Stimulated activated CD8-positive, alpha-beta memory T cell treated with anti-CD3 and anti-CD28 coated beads, Interleukin-15, amount 100 ng/mL, for 1 hour (primary cell): ENCODE results near the gene CACHD1.

ENCODE experiments used
- DNase-seq: peaks from one replicate; pipeline ENCODE4 v3.0.0-alpha.2; 2020; ENCODE audit warnings: low read depth

Gene CACHD1

DNA sequence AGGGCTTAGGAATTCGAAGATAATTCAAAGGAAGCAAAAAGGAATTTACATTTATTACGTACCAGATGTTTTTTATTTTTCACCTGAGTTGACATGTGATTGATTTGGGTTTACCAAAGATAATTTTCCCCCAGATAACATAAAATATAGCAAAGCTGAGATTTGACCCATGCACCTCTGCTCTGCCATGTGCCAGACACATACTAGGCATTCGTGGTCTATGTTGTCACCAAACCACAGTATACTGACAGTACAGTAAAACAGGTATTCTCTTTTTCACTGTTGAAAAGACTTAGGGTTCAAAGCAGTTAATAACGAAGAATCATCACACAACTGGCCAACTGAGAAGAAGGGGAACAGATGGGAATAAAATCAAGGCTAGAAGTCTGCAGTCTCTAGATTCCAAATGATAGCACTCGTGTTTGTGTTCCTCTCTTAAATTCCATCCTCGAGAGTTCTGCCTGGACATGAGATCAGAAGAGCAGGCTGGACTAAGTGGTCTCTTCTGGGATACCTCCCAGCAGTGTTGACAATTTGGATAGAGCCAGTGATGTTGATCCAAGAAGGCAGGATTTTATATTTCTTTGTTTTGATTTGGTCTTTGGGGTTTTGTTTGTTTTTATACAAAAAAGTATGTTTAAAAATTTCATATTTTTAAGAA lies 189.7 kb downstream of the CACHD1 start:
- DNase-seq: no peak

DNA sequence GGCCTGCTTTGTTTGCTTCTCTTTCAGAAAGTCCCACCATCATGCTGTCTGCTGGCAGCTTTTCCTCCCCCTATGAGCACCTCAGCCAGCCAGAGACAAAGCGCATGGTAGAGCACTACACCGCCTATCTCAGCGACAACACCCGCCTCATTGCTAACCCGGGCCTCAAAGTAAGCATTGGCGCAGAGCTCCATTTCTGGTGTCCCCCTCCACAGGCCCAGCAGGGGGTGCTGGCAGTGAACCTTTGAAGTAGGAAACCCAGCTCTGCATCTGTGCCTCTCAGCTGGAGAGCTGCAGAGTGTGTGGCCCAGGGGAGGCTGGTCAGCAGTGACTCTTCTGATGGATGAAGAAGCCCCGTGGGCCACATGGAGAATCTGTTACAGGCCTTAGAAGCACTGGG lies 193.7 kb downstream of the CACHD1 start:
- DNase-seq: no peak

DNA sequence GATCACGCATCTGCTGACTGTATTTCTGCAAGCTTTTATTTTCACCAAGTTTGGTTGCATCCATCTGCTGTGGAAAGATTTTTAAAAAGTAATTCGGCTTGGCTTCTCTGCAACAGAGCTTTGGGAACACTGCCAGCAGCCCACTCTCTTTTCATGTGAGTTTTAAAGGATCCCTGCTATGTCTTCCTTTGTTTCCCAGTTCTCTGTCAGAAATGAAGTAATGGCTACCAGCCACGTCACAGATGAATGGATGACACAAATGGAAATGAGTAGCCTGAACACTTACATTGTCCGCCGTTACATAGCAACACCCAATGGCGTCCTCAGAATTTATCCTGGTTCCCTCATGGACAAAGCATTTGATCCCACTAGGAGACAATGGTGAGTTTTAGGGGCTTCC lies 194.4 kb downstream of the CACHD1 start:
- DNase-seq: no peak

DNA sequence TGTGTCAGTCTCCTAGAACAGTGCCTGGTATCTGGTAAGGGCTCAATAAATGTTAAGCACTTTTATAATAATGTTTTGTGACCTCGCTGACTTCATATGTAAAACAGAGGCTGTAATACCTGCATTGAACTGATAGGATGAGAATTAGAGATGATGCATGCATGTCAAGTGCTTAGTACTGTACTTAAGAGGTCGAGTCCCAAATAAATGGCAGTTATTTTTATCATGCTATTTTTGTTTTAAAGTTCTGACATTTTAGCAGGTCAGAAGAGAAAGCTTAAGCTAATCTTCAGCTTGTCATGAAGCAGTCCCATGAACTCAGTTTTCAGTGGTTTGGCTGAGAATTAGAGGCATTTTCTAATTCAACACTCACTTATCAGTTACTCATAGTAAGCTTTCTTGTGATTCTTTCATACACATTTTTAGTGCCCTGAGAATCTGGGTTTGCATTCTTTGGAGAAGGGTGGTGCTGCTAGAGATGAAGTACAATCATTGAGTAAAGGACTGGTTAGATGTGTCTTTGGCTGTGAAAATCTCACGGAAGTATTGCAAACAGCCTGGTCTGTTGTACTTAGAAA lies 199.3 kb downstream of the CACHD1 start:
- DNase-seq: no peak

DNA sequence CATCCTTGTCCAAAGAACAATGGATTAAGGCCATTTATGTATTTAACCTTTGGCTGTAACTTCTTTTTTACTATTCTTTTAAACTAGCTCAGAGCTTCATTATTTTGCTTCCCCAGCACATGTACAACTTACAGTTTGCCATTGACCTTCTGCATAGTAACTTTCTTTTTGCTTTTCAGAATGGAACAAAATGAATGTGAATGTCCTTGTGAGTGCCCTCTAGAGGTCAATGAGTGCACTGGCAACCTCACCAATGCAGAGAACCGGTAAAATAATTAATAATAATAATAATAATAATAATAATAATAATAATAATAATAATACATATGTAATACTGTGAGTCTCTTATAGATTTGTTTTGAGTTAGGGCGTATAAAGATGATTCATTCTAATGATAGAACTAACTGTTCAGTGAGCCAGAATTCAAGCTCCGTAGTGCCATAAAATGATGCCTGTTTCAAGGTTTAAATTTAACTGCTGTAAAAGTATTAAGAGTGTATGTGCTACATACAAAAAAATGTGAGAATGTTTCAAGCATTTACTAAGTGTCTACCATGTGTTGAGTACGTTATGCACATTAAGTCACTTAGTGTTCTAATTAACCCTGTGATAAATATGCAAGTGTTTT lies 205.9 kb downstream of the CACHD1 start:
- no peak for DNase-seq

DNA sequence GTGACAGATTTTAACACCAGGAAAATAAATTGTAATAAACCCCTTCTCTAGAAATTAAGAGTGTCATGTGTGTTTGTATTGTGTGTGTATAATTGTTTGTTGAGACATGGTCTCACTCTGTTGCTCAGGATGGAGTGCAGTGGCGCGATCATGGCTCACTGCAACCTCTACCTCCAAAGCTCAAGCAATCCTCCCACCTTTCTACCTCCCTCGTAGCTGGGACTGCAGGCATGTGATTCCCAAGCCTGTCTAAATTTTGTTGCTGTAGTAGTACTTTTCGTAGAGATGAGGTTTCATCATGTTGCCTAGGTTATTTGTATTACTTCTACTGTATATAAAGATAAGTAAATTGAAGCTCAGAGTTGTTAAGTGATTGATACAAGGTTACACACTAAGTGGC lies 206.5 kb downstream of the CACHD1 start:
- no peak for DNase-seq

DNA sequence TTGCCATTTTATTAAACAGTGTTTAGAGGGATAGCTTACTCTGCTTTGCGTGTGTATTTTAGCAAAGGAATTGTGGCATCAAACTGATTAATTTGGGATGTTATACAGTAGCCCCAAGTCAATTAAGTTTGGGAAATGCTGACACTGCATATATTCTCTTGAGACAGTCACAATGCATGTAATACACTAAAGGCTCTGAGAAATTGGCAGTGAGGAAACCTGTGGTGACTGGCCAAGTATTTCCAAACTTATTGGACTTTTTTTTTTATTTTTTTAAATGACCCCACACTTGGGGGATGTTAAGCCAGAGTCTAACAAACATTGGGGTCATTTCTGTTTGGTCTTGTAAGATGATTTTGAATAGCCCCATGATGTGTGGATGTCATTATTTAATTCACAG lies 207.6 kb downstream of the CACHD1 start:
- no peak for DNase-seq

DNA sequence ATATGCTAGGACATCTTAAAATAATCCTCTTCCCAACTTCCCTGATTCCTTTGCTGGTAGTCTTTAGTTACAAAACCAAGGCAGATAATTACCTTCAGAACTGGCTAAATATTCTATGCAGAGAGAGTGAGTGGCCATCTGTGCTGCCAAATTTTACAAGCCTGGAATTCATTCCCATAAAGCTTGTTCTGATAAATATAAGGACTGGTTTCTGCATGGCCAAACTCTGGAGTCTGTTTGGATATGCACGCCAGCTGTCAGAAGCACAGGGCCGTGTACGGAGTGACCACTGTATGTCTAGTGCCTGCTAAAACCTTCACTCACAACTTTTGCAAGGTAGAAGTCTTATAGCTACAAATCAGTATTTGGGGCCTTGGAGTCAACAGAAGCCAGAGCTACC lies 208.4 kb downstream of the CACHD1 start:
- DNase-seq: no peak

DNA sequence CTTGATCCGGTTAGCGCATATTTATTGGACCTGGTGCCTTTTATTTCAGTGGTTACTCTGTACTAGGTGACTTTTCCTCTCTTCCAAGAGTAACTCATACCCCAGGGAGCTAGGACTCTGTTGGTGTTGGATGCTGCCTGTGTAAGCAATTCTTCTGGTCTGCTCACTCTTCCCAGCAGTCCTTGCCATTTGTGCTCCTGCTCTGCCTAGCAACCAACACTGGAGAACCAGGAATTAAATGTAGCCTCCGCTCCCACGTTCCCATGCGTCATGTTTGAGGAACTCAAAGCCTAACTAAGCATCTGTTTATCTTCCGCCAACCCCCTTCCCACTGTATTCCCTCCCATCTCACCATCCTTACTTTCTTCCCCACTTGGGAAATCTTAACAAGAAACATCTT lies 209.2 kb downstream of the CACHD1 start:
- no peak for DNase-seq

DNA sequence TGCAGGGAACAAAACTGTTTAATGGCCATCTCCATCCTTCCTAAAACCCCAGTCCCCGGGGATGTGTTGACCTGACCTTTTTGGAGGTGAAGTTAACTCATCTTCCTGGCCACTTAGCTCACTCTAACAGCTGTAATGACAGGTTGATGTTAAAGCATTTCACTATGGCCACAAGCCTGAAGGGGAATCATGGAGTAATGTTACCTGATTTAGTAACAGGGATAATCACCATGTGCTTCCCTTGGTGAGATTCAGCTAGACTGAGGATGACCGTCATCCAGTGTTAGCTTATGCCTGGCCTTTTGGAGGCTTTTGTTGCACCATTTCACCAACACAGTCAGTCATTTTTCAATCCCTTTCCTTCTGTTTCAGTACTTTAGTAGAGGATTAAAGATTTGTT lies 210.7 kb downstream of the CACHD1 start:
- DNase-seq: no peak

DNA sequence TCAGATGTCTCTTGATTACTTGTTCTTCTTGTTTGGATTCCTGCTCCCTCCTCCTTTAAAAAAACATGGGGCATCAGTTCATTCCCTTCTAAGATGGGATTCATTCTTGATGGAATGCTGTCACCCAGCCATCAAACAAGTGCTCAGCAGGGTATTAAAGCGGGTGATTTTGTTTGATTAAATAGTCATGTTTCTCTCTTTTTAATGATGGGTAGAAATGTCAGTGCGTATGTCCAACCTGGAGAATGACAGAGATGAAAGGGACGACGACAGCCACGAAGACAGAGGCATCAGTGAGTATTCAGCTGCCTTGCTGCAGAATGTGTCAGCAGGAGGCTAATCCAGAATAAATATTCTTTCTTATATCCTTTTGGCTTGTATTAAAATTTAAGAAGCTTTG lies 211.1 kb downstream of the CACHD1 start:
- DNase-seq: no peak

DNA sequence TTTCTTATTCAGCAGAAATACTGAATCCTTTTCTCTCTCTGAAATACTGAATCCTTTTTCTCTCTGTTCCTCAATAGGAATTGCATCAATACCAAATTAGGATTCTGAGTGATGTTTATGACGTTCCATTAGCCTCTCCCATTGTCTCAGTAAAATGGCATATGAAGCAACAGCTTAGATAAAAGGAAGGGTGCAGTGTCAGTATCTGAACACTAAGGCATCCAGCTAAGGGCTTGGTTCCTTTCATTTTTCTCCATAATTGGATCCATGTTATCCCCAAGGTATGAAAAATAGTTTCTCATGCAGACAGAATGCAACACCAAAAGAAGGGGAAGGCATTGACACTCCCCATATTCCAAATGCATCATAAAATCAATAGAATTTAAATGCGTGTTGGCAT lies 213.5 kb downstream of the CACHD1 start:
- no peak for DNase-seq

DNA sequence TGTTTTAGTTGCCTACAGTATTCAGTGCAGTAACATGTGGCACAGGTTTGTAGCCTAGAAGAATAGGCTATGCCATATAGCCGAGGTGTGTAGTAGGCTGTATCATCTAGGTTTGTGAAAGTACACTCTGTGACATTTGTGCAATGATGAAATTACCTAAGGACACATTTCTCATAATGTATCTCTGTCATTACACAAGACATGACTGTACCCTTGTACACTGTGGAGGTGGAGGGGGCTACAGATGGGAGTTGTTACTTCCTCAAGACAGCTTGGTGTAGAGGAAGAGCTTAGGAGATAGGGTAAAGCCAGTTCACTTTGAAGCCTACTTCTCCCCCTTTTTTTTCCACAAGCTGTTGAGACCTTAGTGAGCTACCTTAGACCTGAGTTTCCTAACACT lies 215.3 kb downstream of the CACHD1 start:
- no peak for DNase-seq

DNA sequence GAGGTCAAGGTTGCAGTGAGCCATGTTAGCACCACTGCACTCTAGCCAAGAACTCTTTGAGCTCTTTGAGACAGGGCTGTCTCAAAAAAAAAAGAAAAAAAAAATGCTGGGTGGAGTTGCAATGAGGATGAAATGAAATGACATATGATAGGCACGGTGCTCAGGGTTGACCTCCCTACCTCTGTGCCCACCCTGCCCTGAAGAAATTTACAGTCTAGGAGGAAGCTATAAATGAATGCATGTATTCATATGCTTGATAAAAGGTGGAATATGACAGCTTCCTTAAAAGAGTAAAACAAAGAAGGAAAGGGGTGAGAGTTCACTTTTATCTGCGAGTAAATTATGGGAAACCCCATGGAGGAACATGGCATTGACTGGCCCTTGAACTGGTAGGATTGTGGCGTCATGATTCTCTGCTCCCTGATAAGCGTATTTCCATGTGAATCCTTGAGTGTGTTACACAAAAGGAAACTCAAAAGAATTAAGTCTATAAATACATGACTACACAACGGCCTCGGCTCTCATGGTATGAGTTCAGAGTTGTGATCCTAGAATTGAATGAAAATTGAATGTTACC lies 215.9 kb downstream of the CACHD1 start:
- DNase-seq: no peak

DNA sequence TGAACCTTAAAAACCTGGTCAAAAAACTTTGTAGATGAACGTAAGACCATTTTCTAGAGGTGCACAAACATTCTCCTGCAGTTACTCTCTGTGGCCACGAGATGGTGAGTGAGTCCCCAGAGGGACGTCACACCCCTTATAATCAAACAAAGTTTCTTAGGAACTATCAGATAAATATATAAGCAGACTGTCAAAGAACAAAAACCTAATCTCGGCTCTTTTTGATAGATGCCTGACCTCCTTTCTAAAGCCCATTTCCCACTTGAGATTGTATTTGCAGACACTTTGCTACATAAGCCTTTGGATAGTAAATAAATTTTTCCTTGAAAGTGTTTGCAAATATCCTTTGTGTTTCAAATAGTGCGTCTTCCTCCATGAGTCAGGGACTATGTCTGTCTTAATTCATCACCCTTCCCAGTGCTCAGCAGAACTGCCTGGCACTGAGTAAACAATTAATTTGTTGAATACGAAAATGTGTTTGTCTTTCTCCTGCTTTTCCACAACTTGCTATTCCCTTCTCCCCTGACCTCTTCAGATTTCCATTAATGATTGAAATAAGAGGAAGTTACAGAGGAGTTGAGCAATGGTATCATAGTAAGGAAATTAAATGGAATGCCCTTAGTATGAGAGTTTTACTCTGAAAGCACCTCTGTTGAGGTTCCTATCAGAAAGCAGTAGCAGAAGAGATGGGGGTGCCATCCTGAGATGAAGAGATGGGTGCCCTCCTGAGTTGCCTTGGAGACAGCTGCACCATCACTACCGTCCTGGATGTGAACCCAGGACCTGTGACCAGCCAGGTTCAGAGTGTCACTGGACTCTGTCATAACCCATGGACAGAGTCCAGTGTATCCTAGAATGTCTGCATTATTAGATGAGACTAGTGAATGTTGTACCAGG lies 217.1 kb downstream of the CACHD1 start:
- DNase-seq: no peak

DNA sequence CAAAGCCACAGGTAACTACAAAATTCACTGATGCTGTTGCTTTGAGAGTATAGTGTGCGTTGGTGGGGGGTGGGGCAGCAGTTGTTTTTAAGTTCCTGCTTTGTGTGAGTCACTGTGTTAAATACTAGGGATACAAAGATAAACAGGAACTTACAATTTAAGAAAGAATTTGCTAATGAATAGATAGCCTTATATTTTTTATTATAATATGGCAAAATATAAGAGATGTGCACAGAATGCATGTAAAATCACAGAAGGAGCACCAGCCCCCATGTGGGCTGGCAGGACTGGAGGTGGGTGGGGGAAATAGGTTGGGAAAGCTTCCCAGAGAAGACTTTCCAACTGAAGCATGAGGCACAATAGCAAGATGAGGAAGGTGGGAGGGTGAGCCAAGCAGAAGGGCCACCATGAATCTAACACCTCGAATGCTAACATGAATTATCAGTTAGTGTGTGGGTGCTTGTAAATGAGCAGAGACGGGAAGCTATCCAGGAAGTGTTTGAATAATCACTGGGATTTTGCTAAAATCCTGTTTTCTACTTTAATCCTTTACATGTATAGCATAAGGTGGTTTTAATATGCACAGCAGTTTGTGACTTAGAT lies 217.9 kb downstream of the CACHD1 start:
- no peak for DNase-seq

DNA sequence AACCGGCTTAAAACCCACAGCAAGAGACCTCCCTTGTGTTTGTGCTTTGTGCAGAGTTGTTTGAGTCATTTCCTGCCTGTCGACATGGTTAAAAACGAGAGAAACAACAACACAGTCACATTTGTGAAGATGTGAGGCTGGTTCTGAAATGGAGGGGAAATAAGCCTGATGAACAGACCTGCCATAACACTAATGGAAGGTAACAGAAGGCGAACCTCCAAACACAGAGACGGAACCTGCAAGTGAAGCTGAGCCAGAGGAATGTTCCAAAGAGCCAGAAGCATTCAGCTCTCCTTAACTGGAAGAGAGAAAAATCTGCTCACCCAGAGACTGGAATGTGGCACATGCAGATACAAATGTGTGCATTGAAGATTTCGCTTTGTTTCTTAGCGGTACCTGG lies 221.7 kb downstream of the CACHD1 start:
- DNase-seq: no peak

DNA sequence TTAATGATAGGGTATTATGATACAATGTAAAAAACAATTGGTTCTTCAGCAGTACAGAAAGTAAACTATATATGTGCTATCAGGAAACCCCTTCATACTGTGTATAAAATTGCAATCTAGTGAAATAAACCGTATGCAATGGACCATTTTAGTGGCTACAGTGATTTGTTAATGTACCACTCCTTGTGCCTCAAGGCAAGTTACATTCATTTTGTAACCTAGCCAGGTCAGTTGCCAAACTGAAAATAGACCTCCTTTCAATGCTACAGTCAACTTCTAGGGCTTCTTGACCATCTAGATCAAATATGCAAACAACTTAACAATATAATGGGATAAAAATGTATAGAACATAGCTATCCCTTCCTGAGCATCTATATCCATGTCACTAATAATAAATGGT lies 223.0 kb downstream of the CACHD1 start:
- DNase-seq: no peak

DNA sequence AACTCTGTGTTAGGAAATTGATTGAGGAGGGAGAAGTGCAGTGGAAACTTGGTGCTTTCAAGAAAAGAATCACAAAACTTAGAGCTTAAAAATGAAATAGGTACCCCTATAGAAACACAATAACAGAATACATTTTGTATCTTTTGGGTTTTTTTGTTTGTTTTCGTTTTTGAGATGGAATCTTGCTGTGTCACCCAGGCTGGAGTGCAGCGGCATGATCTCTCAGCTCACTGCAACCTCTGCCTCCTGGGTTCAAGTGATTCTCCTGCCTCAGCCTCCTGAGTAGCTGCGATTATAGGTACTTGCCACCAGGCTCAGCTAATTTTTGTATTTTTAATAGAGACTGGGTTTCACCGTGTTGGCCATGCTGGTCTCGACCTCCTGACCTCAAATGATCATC lies 223.5 kb downstream of the CACHD1 start:
- DNase-seq: no peak

DNA sequence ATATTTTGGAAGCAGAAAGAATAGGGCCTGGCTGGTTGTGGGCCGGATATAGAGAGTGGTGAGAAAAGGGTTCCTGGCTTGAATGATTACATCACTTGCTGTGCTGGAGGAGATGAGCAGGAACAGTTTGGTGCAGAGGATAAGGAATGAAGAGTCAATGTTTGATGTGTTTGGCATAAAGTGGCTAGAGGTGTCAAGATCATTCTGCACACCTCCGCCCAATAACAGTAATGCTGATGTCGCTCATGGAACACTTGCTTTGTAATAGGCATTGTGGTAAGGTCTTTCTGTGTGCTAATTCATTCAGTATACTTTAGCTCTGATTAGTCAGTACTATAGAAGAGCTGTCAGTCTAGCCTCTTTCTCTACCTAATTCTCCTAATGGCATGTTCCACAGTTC lies 226.9 kb downstream of the CACHD1 start:
- DNase-seq: no peak

DNA sequence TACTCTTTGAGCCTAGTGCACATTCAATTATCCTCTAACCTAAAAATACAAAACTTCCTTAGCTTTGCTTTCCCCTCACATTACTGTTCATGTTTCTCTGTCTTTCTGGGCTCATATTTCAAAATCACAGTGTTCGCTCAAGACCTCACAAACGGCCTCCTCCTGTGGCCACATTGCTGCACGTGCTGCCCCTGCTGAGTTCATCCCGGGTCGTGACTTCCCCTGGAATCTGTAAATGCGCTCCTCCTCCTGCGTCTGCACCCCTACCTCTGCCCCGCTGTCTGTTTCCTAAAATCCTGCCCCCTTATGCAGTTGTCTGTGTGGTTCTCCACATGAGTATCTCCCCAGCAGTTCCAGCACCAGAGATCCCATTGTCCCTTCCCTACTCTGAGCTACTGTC lies 229.4 kb downstream of the CACHD1 start:
- DNase-seq: no peak

DNA sequence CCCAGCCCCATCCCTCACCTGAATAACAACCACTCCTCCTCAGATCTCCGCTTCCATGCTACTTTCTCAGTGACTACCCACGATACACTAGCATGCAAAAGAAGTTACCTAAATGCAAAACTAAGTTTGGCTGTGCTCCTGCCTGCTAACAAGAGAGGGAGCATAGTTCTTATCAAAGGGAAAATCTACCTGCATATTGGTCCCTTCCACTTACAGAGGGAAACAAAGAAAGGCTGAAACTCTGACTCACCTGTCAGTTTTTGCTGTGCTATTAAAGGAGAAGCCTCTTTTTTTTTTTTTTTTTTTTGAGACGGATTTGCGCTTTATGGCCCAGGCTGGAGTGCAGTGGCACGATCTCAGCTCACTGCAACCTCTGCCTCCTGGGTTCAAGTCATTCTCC lies 231.1 kb downstream of the CACHD1 start:
- no peak for DNase-seq
